Measurements from ENCODE around the gene SNX7. TPM values are rescaled to one million over a fixed set of nuclear protein-coding genes. Genes with fewer than 3 reads are reported as not detected.

SNX7 gene
- total and polyA plus RNA-seq, 5 donors from 2014 or later: not detected

DNA sequence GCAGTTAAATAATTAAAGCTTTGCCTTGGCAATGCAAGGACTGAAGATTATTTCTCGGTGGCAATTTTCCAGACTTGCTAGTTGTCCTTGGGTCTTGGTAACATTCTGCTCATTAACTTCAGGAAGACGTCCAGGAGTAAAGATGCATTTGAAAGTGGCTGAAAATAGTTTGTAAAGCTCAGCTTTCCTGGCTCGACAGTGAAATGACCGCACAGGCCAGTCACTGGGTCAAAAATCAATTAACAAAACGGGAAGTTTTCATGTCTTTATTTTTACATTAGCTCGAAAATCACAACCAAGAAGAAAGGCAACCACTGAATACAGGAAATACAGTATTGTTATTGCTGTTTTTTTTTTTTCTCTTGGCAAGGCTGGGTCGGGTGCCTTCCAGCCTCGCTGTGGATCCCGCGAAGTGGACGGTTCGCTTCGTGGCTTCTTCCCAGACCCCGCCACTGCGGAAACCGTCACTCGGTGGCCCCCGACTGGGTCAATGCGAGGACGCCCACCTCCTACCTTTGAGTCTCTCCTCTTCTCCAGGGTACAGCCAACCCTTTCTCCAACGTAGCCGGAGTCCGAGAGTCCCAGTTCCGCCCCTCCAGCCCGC is 479 bp upstream of the SNX7 start:
- H3K4me3 ChIP-seq (ENCODE audit: low read depth, low read length): no peak overlapping the region
- H3K4me1 ChIP-seq (ENCODE audit: control insufficient read depth, insufficient read depth, low read length, poor library complexity, severe bottlenecking): peaks cover 11% of the 10 kb centered on the region
- Mint-ChIP-seq H3K4me1 (peaks cover 13 to 14% (median 14%) of the 10 kb centered on the region in 4 donors), H3K9me3 (peaks cover 0 to 3% (median 0%) of the 10 kb centered on the region in 7 donors), H3K27me3 (peaks cover 47% of the 10 kb centered on the region), H3K36me3 (no peaks in the 10 kb centered on the region), H3K4me3 (peak overlapping the region in 3 of 4 donors; percentile 45 to 75 (median 58)), H3K27ac (peak overlapping the region in 1 of 3 donors; percentile 43)
- no peaks in the 10 kb centered on the region for H3K36me3 ChIP-seq (ENCODE audit: control insufficient read depth, insufficient read depth, low read length)
- DNase-seq: no peak
- no peak overlapping the region for H3K27ac ChIP-seq (ENCODE audit: insufficient read depth, low read length, poor library complexity, severe bottlenecking)
- no peaks in the 10 kb centered on the region for H3K9me3 ChIP-seq (ENCODE audit: control insufficient read depth in 2 of 2, low read length in 2 of 2)
- no peak for ATAC-seq (ENCODE audit: low read depth in 2 of 2)
- peaks cover 30% of the 10 kb centered on the region for H3K27me3 ChIP-seq (ENCODE audit: control insufficient read depth, insufficient read depth, low read length)

- no peak overlapping the region for H3K27ac Mint-ChIP-seq
- Histone ChIP-seq H3K27me3 (ENCODE audit: control insufficient read depth, insufficient read depth, low read length) (peaks cover 30% of the 10 kb centered on the region), H3K4me3 (ENCODE audit: low read depth, low read length) (peak overlapping the region; percentile 11), H3K4me1 (ENCODE audit: control insufficient read depth, insufficient read depth, low read length, poor library complexity, severe bottlenecking) (peaks cover 11% of the 10 kb centered on the region), H3K27ac (ENCODE audit: insufficient read depth, low read length, poor library complexity, severe bottlenecking) (no peak overlapping the region), H3K9me3 (ENCODE audit: control insufficient read depth in 2 of 2, low read length in 2 of 2) (peaks cover 0 to 3% of the 10 kb centered on the region in 2 experiments), H3K36me3 (ENCODE audit: control insufficient read depth, insufficient read depth, low read length) (no peaks in the 10 kb centered on the region)
- no peaks in the 10 kb centered on the region for H3K36me3 Mint-ChIP-seq
- no peak for DNase-seq
- ATAC-seq (ENCODE audit: low read depth in 2 of 2): no peak
- peaks cover 13 to 14% (median 14%) of the 10 kb centered on the region in 4 donors for H3K4me1 Mint-ChIP-seq
- peaks cover 0 to 3% (median 0%) of the 10 kb centered on the region in 7 donors for H3K9me3 Mint-ChIP-seq
- peak overlapping the region; percentile 13 to 79 (median 70) for H3K4me3 Mint-ChIP-seq
- H3K27me3 Mint-ChIP-seq: peaks cover 47% of the 10 kb centered on the region
These were observed 792 bp downstream of the SNX7 start for GRCh38 chr1:98662356-98662670.

DNA sequence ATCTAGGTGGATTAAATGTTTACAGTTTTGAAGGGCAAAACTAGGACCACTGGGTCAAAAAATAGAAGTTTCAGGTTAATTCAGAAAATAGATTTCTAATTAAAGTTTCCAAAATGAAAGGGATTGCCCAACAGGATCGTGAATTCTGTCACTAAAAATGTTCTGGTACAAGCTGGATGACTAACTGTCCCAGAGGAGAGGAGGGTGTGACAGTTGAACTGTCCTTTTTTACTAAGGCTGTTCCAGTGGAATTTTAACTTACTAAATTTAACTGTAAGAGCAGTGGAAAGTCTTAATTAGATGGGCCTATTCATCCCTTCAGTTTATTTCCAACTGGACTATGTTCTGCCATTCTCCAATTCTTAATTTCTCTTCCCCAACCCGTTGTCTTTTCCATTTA is 7.2 kb downstream of the SNX7 start:
- no peak for ATAC-seq (ENCODE audit: low read depth in 2 of 2)
- H3K4me3 ChIP-seq (ENCODE audit: low read depth, low read length): no peak overlapping the region
- Mint-ChIP-seq H3K27me3 (peaks cover 5% of the 10 kb centered on the region), H3K4me3 (no peak overlapping the region), H3K4me1 (no peaks in the 10 kb centered on the region), H3K9me3 (peaks cover 0 to 2% (median 0%) of the 10 kb centered on the region in 7 donors), H3K36me3 (no peaks in the 10 kb centered on the region), H3K27ac (no peak overlapping the region)
- H3K9me3 ChIP-seq (ENCODE audit: control insufficient read depth in 2 of 2, low read length in 2 of 2): peaks cover 0 to 3% of the 10 kb centered on the region in 2 experiments
- DNase-seq: no peak
- peaks cover 7% of the 10 kb centered on the region for H3K27me3 ChIP-seq (ENCODE audit: control insufficient read depth, insufficient read depth, low read length)
- H3K4me1 ChIP-seq (ENCODE audit: control insufficient read depth, insufficient read depth, low read length, poor library complexity, severe bottlenecking): no peaks in the 10 kb centered on the region
- H3K36me3 ChIP-seq (ENCODE audit: control insufficient read depth, insufficient read depth, low read length): no peaks in the 10 kb centered on the region
- no peak overlapping the region for H3K27ac ChIP-seq (ENCODE audit: insufficient read depth, low read length, poor library complexity, severe bottlenecking)

- Mint-ChIP-seq H3K4me1 (no peaks in the 10 kb centered on the region), H3K4me3 (no peak overlapping the region), H3K36me3 (no peaks in the 10 kb centered on the region), H3K9me3 (peaks cover 0 to 2% (median 0%) of the 10 kb centered on the region in 7 donors), H3K27me3 (peaks cover 4% of the 10 kb centered on the region), H3K27ac (no peak overlapping the region)
- Histone ChIP-seq H3K4me1 (ENCODE audit: control insufficient read depth, insufficient read depth, low read length, poor library complexity, severe bottlenecking) (no peaks in the 10 kb centered on the region), H3K27me3 (ENCODE audit: control insufficient read depth, insufficient read depth, low read length) (peaks cover 2% of the 10 kb centered on the region), H3K4me3 (ENCODE audit: low read depth, low read length) (no peak overlapping the region), H3K9me3 (ENCODE audit: control insufficient read depth in 2 of 2, low read length in 2 of 2) (peaks cover 0 to 3% of the 10 kb centered on the region in 2 experiments), H3K36me3 (ENCODE audit: control insufficient read depth, insufficient read depth, low read length) (no peaks in the 10 kb centered on the region), H3K27ac (ENCODE audit: insufficient read depth, low read length, poor library complexity, severe bottlenecking) (no peak overlapping the region)
- no peak for ATAC-seq (ENCODE audit: low read depth in 2 of 2)
- DNase-seq: no peak
These were observed 8.1 kb downstream of the SNX7 start for GRCh38 chr1:98669355-98670296.

DNA sequence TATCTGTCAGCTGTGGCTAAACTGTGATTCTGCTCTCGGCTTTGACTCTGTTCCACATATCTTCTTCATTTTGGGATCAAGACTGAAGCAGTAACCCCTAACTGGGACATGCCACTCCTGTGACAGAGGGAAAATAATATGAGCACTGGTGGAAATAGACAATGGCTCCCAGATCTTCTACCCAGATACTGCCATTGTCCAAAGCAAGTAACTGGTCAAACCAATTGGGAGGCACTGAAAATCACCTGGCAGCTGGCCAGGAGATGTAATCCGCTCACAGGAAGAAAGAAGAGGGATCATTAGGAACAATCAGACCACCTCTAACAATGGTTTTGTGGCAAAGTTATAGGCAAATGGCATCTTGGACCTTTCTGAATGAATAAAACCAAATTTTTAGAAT is 10.7 kb downstream of the SNX7 start:
- Histone ChIP-seq H3K9me3 (ENCODE audit: control insufficient read depth in 2 of 2, low read length in 2 of 2) (no peaks in the 10 kb centered on the region), H3K4me3 (ENCODE audit: low read depth, low read length) (no peak overlapping the region), H3K4me1 (ENCODE audit: control insufficient read depth, insufficient read depth, low read length, poor library complexity, severe bottlenecking) (no peaks in the 10 kb centered on the region), H3K27ac (ENCODE audit: insufficient read depth, low read length, poor library complexity, severe bottlenecking) (no peak overlapping the region), H3K27me3 (ENCODE audit: control insufficient read depth, insufficient read depth, low read length) (peaks cover 2% of the 10 kb centered on the region), H3K36me3 (ENCODE audit: control insufficient read depth, insufficient read depth, low read length) (no peaks in the 10 kb centered on the region)
- peaks cover 4% of the 10 kb centered on the region for H3K27me3 Mint-ChIP-seq
- H3K27ac Mint-ChIP-seq: no peak overlapping the region
- ATAC-seq (ENCODE audit: low read depth in 2 of 2) (no peak), DNase-seq (no peak)
- no peaks in the 10 kb centered on the region for H3K4me1 Mint-ChIP-seq
- peaks cover 0 to 4% (median 0%) of the 10 kb centered on the region in 7 donors for H3K9me3 Mint-ChIP-seq
- no peaks in the 10 kb centered on the region for H3K36me3 Mint-ChIP-seq
- no peak overlapping the region for H3K4me3 Mint-ChIP-seq

- Histone ChIP-seq H3K36me3 (ENCODE audit: control insufficient read depth, insufficient read depth, low read length) (no peaks in the 10 kb centered on the region), H3K4me3 (ENCODE audit: low read depth, low read length) (no peak overlapping the region), H3K27me3 (ENCODE audit: control insufficient read depth, insufficient read depth, low read length) (peaks cover 2% of the 10 kb centered on the region), H3K9me3 (ENCODE audit: control insufficient read depth in 2 of 2, low read length in 2 of 2) (no peaks in the 10 kb centered on the region), H3K4me1 (ENCODE audit: control insufficient read depth, insufficient read depth, low read length, poor library complexity, severe bottlenecking) (no peaks in the 10 kb centered on the region), H3K27ac (ENCODE audit: insufficient read depth, low read length, poor library complexity, severe bottlenecking) (no peak overlapping the region)
- Mint-ChIP-seq H3K9me3 (peaks cover 0 to 4% (median 0%) of the 10 kb centered on the region in 7 donors), H3K27me3 (peaks cover 4% of the 10 kb centered on the region), H3K4me3 (no peak overlapping the region), H3K27ac (no peak overlapping the region), H3K4me1 (no peaks in the 10 kb centered on the region), H3K36me3 (no peaks in the 10 kb centered on the region)
- no peak for DNase-seq
- ATAC-seq (ENCODE audit: low read depth in 2 of 2): no peak
These were observed 12.7 kb downstream of the SNX7 start for GRCh38 chr1:98674075-98674781.

DNA sequence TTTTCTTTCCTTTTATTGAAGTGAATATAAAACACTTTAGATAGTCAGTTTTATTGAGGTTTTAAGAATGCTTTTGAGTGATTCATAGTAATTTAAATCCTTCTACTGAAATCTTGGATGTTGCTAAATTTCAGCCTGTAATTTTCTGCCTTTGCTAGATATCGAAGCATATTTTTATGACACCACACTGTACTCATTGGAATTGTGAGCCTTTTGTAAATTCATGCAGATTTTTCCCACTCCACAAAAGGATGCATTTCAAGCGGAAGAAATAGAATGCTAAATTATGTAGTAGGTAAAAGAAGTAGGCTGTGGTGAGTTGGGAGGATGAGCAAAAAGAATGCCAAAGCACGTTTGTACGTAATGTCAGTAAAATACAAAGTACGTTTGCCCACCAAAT is 13.8 kb downstream of the SNX7 start:
- Histone ChIP-seq H3K4me1 (ENCODE audit: control insufficient read depth, insufficient read depth, low read length, poor library complexity, severe bottlenecking) (no peaks in the 10 kb centered on the region), H3K36me3 (ENCODE audit: control insufficient read depth, insufficient read depth, low read length) (no peaks in the 10 kb centered on the region), H3K9me3 (ENCODE audit: control insufficient read depth in 2 of 2, low read length in 2 of 2) (no peaks in the 10 kb centered on the region), H3K27ac (ENCODE audit: insufficient read depth, low read length, poor library complexity, severe bottlenecking) (no peak overlapping the region), H3K27me3 (ENCODE audit: control insufficient read depth, insufficient read depth, low read length) (no peaks in the 10 kb centered on the region), H3K4me3 (ENCODE audit: low read depth, low read length) (no peak overlapping the region)
- Mint-ChIP-seq H3K27ac (no peak overlapping the region), H3K4me3 (no peak overlapping the region), H3K36me3 (no peaks in the 10 kb centered on the region), H3K27me3 (peaks cover 4% of the 10 kb centered on the region), H3K9me3 (peaks cover 0 to 4% (median 0%) of the 10 kb centered on the region in 7 donors), H3K4me1 (no peaks in the 10 kb centered on the region)
- no peak for DNase-seq
- ATAC-seq (ENCODE audit: low read depth in 2 of 2): no peak

All from CD4-positive, CD25-positive, alpha-beta regulatory T cell (primary cell).